HG03103 (cell line): Measurements from ENCODE around the gene PTBP3.
A peak's percentile ranks its signal among the peaks of the same experiment; 100 is the strongest.
"Not testable (repeated sequence)": the region's sequence is repeated elsewhere in the genome, so short reads cannot be mapped to it uniquely, and the experiment has no call there.

Source experiments
- ATAC-seq: cut with Tn5 transposase; IDR thresholded peaks from one replicate; pipeline ENCODE4 v1.9.1; 2021; ENCODE audit warnings: low read depth; ENCODE audit not compliant: unreplicated experiment

The PTBP3 gene

GRCh38 chr9:112224401-112225289 is 108.8 kb downstream of the PTBP3 start:
- ATAC-seq: peak; percentile 65

- peak; percentile 88 for ATAC-seq
These were observed 114.5 kb downstream of the PTBP3 start for GRCh38 chr9:112218908-112219307.

- no peak for ATAC-seq
These were observed 120.5 kb downstream of the PTBP3 start for GRCh38 chr9:112212926-112213325.

- no peak for ATAC-seq
These were observed 126.0 kb downstream of the PTBP3 start for GRCh38 chr9:112207451-112207850.

GRCh38 chr9:112203536-112203935 is 129.9 kb downstream of the PTBP3 start:
- no peak for ATAC-seq

GRCh38 chr9:112200711-112201110 is 132.7 kb downstream of the PTBP3 start:
- no peak for ATAC-seq

- no peak for ATAC-seq
These were observed 134.8 kb downstream of the PTBP3 start for GRCh38 chr9:112198646-112199045.

GRCh38 chr9:112194969-112195431 is 138.4 kb downstream of the PTBP3 start:
- ATAC-seq: no peak

- no peak for ATAC-seq
These were observed 139.7 kb downstream of the PTBP3 start for GRCh38 chr9:112193572-112194288.

- not testable (repeated sequence) for ATAC-seq
These were observed 143.1 kb downstream of the PTBP3 start for GRCh38 chr9:112190320-112190719.

GRCh38 chr9:112188884-112189283 is 144.5 kb downstream of the PTBP3 start:
- ATAC-seq: no peak

- no peak for ATAC-seq
These were observed 146.0 kb downstream of the PTBP3 start for GRCh38 chr9:112187404-112187803.

- no peak for ATAC-seq
These were observed 146.7 kb downstream of the PTBP3 start for GRCh38 chr9:112186695-112187094.

- no peak for ATAC-seq
These were observed 148.5 kb downstream of the PTBP3 start for GRCh38 chr9:112184946-112185345.

GRCh38 chr9:112184221-112184620 is 149.2 kb downstream of the PTBP3 start:
- ATAC-seq: no peak

GRCh38 chr9:112180387-112180881 is 153.0 kb downstream of the PTBP3 start:
- ATAC-seq: no peak

- ATAC-seq: no peak
These were observed 153.6 kb downstream of the PTBP3 start for GRCh38 chr9:112179816-112180215.

- no peak for ATAC-seq
These were observed 156.9 kb downstream of the PTBP3 start for GRCh38 chr9:112176524-112176923.

- no peak for ATAC-seq
These were observed 157.6 kb downstream of the PTBP3 start for GRCh38 chr9:112175796-112176315.

GRCh38 chr9:112174965-112175795 is 158.2 kb downstream of the PTBP3 start, which contains the start of gene SUSD1:
TSS of gene SUSD1 (minus strand) at chr9:112175297. CDS start at chr9:112175235, 62 bp downstream.
- peak; percentile 36 for ATAC-seq
